Natural killer cell (primary cell): Measurements from ENCODE around the gene KLK7. TPM values are rescaled to one million over a fixed set of nuclear protein-coding genes. Genes with fewer than 3 reads are reported as not detected.

Experiments used
- ATAC-seq, 3 donors: fragments of 150-1000 bp in 2 of 3; fragments of 200-7000 bp in 1 of 3; cut with Tn5 transposase; 1 replicate in 1 of 3; 2 replicates in 2 of 3; pipeline ENCODE4 v1.10.0; 2021; ENCODE audit warnings: mild to moderate bottlenecking in 2 of 3, moderate library complexity in 2 of 3
- DNase-seq, 2 donors: peaks; one replicate each; pipeline versions ENCODE4 v3.0.0 to v3.0.0-alpha.2; 2013 to 2021; ENCODE audit warnings: mixed read lengths in 1 of 2
- H3K27ac ChIP-seq: one replicate; pipeline ENCODE4 v1.5.1; 2013; ENCODE audit warnings: mild to moderate bottlenecking, low read length
- H3K27me3 ChIP-seq: one replicate; pipeline ENCODE4 v1.6.1; 2013; ENCODE audit warnings: low read length; ENCODE audit not compliant: control insufficient read depth, insufficient read depth
- H3K36me3 ChIP-seq: one replicate; pipeline ENCODE4 v1.6.1; 2013; ENCODE audit warnings: low read length; ENCODE audit not compliant: control insufficient read depth, insufficient read depth
- H3K4me1 ChIP-seq: one replicate; pipeline ENCODE4 v1.6.1; 2013; ENCODE audit warnings: low read length; ENCODE audit not compliant: control insufficient read depth, insufficient read depth
- H3K4me3 ChIP-seq: one replicate; pipeline ENCODE4 v1.5.1; 2013; ENCODE audit warnings: low read length
- H3K9me3 ChIP-seq: one replicate; pipeline ENCODE4 v1.6.1; 2013; ENCODE audit warnings: low read length; ENCODE audit not compliant: control insufficient read depth, insufficient read depth
- H3K27ac Mint-ChIP-seq, 2 donors: one replicate each; pipeline ENCODE4 v1.8.0; 2022; ENCODE audit warnings: mild to moderate bottlenecking in 2 of 2, mixed read lengths in 2 of 2, moderate library complexity in 1 of 2
- H3K27me3 Mint-ChIP-seq, 2 donors: one replicate each; pipeline ENCODE4 v1.8.0; 2022; ENCODE audit warnings: low read depth in 2 of 2, mixed read lengths in 2 of 2
- H3K36me3 Mint-ChIP-seq: one replicate; pipeline ENCODE4 v1.8.0; 2022; ENCODE audit warnings: mixed read lengths
- H3K4me1 Mint-ChIP-seq, 2 donors: one replicate each; pipeline ENCODE4 v1.8.0; 2022; ENCODE audit warnings: mixed read lengths in 2 of 2
- H3K4me3 Mint-ChIP-seq: one replicate; pipeline ENCODE4 v1.8.0; 2022; ENCODE audit warnings: mild to moderate bottlenecking, moderate library complexity, mixed read lengths
- H3K9me3 Mint-ChIP-seq, 2 donors: one replicate each; pipeline ENCODE4 v1.8.0; 2022; ENCODE audit warnings: mixed read lengths in 2 of 2
- CTCF ChIP-seq: fragments of 200-600 bp; IDR thresholded peaks from one replicate; pipeline ENCODE4 v1.8.0; 2022; ENCODE audit warnings: antibody characterized with exemption
- WGBS: methylation state at CpG from one replicate; pipeline ENCODE4 v1.1.7; 2013; ENCODE audit warnings: missing lambda C conversion rate; ENCODE audit not compliant: insufficient coverage; 5-methylcytosine and 5-hydroxymethylcytosine counted together
- intact Hi-C: fragments of 100-400 bp; cut with micrococcal nuclease; formaldehyde crosslinking; loops from one replicate; pipeline ENCODE4 v1.14.2; 2022
- total RNA-seq, 4 donors: library from RNA; stranded (reverse); fragments of 120-200 nt in 1 of 4; gene quantifications; one replicate each; pipeline versions ENCODE4 v1.2.3 to v1.2.4, GENCODE V29; 2013 to 2022

Gene KLK7
- total RNA-seq, 3 donors from 2014 or later (not counting 1 experiment from before 2014, with no cell fraction given) = not detected

DNA sequence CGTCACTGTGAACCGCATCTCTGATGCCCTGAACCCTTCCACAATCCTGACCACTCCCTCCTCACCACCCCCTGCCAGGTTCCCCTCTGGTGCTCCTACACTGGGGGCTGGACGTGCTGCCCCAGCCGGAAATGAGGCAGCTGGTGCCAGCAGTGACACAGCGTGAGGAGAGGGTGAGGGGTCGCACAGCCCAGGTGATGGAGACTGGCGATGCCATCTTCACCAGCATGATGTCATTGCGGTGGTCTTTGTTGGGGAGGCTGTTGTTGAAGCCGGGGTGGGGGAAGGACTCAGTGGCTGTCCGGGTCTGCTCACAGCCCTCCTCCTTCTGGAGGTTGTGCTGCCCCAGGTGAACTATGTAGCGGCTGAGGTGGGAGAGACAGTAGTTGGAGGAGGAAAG, 40.2 kb upstream of the KLK7 start:
- no peak for TF ChIP-seq CTCF
- Histone ChIP-seq H3K27ac (no peak overlapping the region), H3K36me3 (no peaks in the 10 kb centered on the region), H3K4me1 (peaks cover 10% of the 10 kb centered on the region), H3K27me3 (peaks cover 13% of the 10 kb centered on the region), H3K9me3 (no peaks in the 10 kb centered on the region), H3K4me3 (no peak overlapping the region)
- Mint-ChIP-seq H3K27me3 (peaks cover 8 to 29% of the 10 kb centered on the region in 2 donors), H3K4me1 (peaks cover 6 to 10% of the 10 kb centered on the region in 2 donors), H3K9me3 (no peaks in the 10 kb centered on the region), H3K4me3 (no peak overlapping the region), H3K36me3 (no peaks in the 10 kb centered on the region), H3K27ac (no peak overlapping the region)
- intact Hi-C loops = loop anchor here (5.0 kb wide), 1 partner anchor 68 kb away; no protein-coding TSS in a partner anchor
- DNase-seq = no peak
- 75% methylated on average over 10 of the region's 11 CpGs for WGBS
- ATAC-seq = no peak

DNA sequence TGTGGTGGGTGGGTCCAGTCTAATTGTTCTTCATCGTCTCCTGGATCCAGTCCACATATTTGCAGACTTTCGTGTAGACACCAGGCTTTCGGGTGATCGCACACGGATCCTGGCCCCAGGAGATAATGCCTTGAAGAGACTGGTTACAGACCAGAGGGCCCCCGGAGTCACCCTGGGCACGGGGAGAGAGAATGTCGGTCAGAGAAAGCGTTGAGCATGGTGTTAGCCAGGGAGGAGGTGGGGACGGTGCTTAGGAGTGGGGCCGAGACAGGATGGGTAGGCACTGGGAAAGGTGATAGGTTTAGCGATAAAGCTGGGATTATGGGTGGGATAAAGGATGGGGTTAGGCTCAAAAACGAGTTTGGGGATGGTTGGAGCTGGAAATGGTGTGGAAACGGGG, 38.8 kb upstream of the KLK7 start:
- Mint-ChIP-seq H3K9me3 (no peaks in the 10 kb centered on the region), H3K27ac (no peak overlapping the region), H3K4me1 (peaks cover 10 to 18% of the 10 kb centered on the region in 2 donors), H3K27me3 (peaks cover 21 to 36% of the 10 kb centered on the region in 2 donors), H3K4me3 (no peak overlapping the region), H3K36me3 (no peaks in the 10 kb centered on the region)
- intact Hi-C loops = loop anchor here (5.0 kb wide), 1 partner anchor 70 kb away; no protein-coding TSS in a partner anchor
- Histone ChIP-seq H3K27me3 (peaks cover 14% of the 10 kb centered on the region), H3K4me3 (no peak overlapping the region), H3K36me3 (no peaks in the 10 kb centered on the region), H3K9me3 (no peaks in the 10 kb centered on the region), H3K4me1 (peaks cover 18% of the 10 kb centered on the region), H3K27ac (no peak overlapping the region)
- ATAC-seq = no peak
- no peak for DNase-seq
- no peak for TF ChIP-seq CTCF
- WGBS = 72% methylated on average over 14 of the region's 14 CpGs

DNA sequence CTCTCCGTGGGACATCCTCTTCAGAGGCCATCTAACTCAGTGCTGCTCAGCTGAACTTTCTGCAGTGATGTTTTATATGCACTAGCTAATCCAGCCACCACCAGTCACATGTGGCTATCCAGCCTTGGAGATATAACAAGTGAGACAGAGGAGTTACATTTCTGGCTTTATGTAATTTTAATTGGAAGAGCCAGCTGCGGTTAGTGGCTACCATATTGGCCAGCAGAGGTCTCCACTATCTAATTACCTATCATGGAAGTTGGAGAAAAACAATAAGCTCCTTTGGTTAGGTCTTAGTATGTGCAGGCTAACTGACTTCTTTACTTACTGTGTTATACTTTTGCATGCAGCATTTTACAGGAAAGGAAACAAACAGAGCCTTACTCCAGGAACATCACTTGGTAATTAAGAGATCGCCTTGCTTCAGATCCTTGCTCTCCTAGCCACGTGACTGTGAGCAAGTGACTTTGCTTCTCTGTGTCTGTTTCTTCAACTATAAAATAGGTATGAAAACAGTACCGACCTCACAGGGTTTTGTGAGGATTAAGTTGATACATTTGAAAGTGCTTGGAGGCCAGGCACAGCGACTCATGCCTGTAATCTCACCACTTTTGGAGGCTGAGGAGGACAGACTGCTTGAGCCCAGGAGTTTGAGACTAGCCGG, 37.4 kb upstream of the KLK7 start:
- Mint-ChIP-seq H3K4me1 (peaks cover 17 to 23% of the 10 kb centered on the region in 2 donors), H3K36me3 (no peaks in the 10 kb centered on the region), H3K27me3 (peaks cover 30 to 37% of the 10 kb centered on the region in 2 donors), H3K27ac (no peak overlapping the region), H3K9me3 (no peaks in the 10 kb centered on the region), H3K4me3 (no peak overlapping the region)
- H3K27me3 ChIP-seq = peaks cover 26% of the 10 kb centered on the region
- H3K27ac ChIP-seq = no peak overlapping the region
- peak in 2 of 3 donors; percentile 24 to 37 for ATAC-seq
- peak; percentile 48 for TF ChIP-seq CTCF
- no peaks in the 10 kb centered on the region for H3K9me3 ChIP-seq
- intact Hi-C loops = loop anchor here (1.0 to 5.0 kb wide), 2 partner anchors 71 to 148 kb away; no protein-coding TSS in a partner anchor
- no peaks in the 10 kb centered on the region for H3K36me3 ChIP-seq
- H3K4me3 ChIP-seq = no peak overlapping the region
- WGBS = 67% methylated on average over 6 of the region's 7 CpGs
- peaks cover 28% of the 10 kb centered on the region for H3K4me1 ChIP-seq
- DNase-seq = peak in 1 of 2 donors; percentile 50

DNA sequence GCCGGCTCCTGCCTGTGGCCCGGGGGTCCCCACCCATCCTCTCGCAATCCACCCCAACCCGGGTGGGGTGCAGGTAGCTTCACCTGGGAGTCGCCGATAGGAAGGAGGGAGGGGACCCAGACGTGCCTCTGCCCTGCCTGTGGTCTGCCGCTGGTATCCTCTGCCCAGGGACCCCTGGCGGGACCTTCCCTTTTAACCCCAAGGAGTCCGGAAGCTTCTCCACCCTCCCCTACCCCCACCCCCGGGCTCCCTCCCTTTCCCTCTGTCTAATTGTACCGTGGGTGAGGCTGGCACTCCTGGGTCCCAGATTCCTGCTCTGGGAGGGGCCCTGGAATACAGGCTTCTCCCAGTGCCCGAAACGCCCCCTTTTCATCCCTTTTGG, 35.8 kb upstream of the KLK7 start, which contains the start of gene KLK10:
Gene KLK10 (minus strand): TSS at position 166 of the 382 bp plus-strand sequence. CDS start 579 bp downstream, outside the sequence.
- no peak for TF ChIP-seq CTCF

More for the DNA sequence above, 35.8 kb upstream of the KLK7 start, which contains the start of gene KLK10:
- no peak for DNase-seq
- Mint-ChIP-seq H3K4me1 (peaks cover 17 to 23% of the 10 kb centered on the region in 2 donors), H3K36me3 (no peaks in the 10 kb centered on the region), H3K9me3 (no peaks in the 10 kb centered on the region), H3K27ac (no peak within 1 kb of the TSS), H3K4me3 (peak within 1 kb of the TSS; percentile 85), H3K27me3 (peaks cover 44 to 49% of the 10 kb centered on the region in 2 donors)
- Histone ChIP-seq H3K9me3 (no peaks in the 10 kb centered on the region), H3K36me3 (no peaks in the 10 kb centered on the region), H3K4me3 (no peak within 1 kb of the TSS), H3K27me3 (peaks cover 26% of the 10 kb centered on the region), H3K4me1 (peaks cover 28% of the 10 kb centered on the region), H3K27ac (no peak within 1 kb of the TSS)
- intact Hi-C loops = no loop called here
- ATAC-seq = no peak
- WGBS = 8% methylated on average over 12 of the region's 14 CpGs
